GM21717 (cell line): ENCODE data around the gene F2RL3.

Experiments
- ATAC-seq: cut with Tn5 transposase; IDR thresholded peaks from one replicate; pipeline ENCODE4 v1.9.1; 2021; ENCODE audit warnings: mild to moderate bottlenecking, moderate library complexity; ENCODE audit not compliant: unreplicated experiment

The F2RL3 gene

GRCh38 chr19:16888629-16889365 lies at the start of gene F2RL3:
F2RL3 (plus strand) TSS chr19:16888999; CDS start chr19:16889190, 191 bp downstream.
- no peak for ATAC-seq

GRCh38 chr19:16841391-16841926 lies 47.3 kb upstream of the F2RL3 start:
- no peak for ATAC-seq

- no peak for ATAC-seq
Observed at GRCh38 chr19:16846901-16847300, 41.9 kb upstream of the F2RL3 start.

GRCh38 chr19:16847430-16847829 lies 41.4 kb upstream of the F2RL3 start:
- ATAC-seq, result no peak

- ATAC-seq, result no peak
Observed at GRCh38 chr19:16849168-16849567, 39.6 kb upstream of the F2RL3 start.

GRCh38 chr19:16850133-16850532 lies 38.7 kb upstream of the F2RL3 start:
- ATAC-seq, result no peak

- ATAC-seq, result no peak
Observed at GRCh38 chr19:16851031-16851712, 37.6 kb upstream of the F2RL3 start.

- no peak for ATAC-seq
Observed at GRCh38 chr19:16853066-16853465, 35.7 kb upstream of the F2RL3 start.

- no peak for ATAC-seq
Observed at GRCh38 chr19:16856091-16856490, 32.7 kb upstream of the F2RL3 start.

GRCh38 chr19:16859626-16860025 lies 29.2 kb upstream of the F2RL3 start:
- no peak for ATAC-seq

- ATAC-seq, result no peak
Observed at GRCh38 chr19:16860118-16860517, 28.7 kb upstream of the F2RL3 start.

- ATAC-seq, result no peak
Observed at GRCh38 chr19:16861011-16861410, 27.8 kb upstream of the F2RL3 start.

- ATAC-seq, result no peak
Observed at GRCh38 chr19:16861834-16862233, 27.0 kb upstream of the F2RL3 start.

- ATAC-seq, result no peak
Observed at GRCh38 chr19:16862826-16863415, 25.9 kb upstream of the F2RL3 start.

- no peak for ATAC-seq
Observed at GRCh38 chr19:16867211-16867610, 21.6 kb upstream of the F2RL3 start.

GRCh38 chr19:16868423-16869130 lies 20.2 kb upstream of the F2RL3 start:
- ATAC-seq, result no peak

GRCh38 chr19:16869331-16869972 lies 19.3 kb upstream of the F2RL3 start:
- no peak for ATAC-seq

- ATAC-seq, result no peak
Observed at GRCh38 chr19:16871871-16872270, 16.9 kb upstream of the F2RL3 start.

GRCh38 chr19:16872728-16873127 lies 16.1 kb upstream of the F2RL3 start:
- ATAC-seq, result no peak

GRCh38 chr19:16873594-16873993 lies 15.2 kb upstream of the F2RL3 start:
- no peak for ATAC-seq
